Caco-2 (cell line): ENCODE measurements around the gene HNMT. TPM values are rescaled to one million over a fixed set of nuclear protein-coding genes. Genes with fewer than 3 reads are reported as not detected.

Experiments used
- BruUV-seq: library from RNA; stranded (reverse); fragments of 400-500 nt; replicated peaks from 2 replicates; lab custom pipeline; 2021; lab: Mats Ljungman, UMichigan
- CTCF ChIA-PET: fragments of 300-600 bp; sonication (Branson Sonifier 250); formaldehyde crosslinking; loops from one replicate; lab custom pipeline; 2022; ENCODE audit warnings: antibody characterized with exemption; lab: Charles Lee
- POLR2A ChIA-PET: fragments of 300-600 bp; sonication (Branson Sonifier 250); formaldehyde crosslinking; loops from one replicate; lab custom pipeline; 2022; ENCODE audit warnings: antibody characterized with exemption; lab: Charles Lee
- DNase-seq, 2 experiments: peaks; one replicate each; pipeline versions ENCODE4 v3.0.0 to v3.0.0-alpha.2; 2020 to 2022
- H3K27me3 ChIP-seq: replicated peaks from 2 replicates; pipeline ENCODE4 v1.6.0; 2011; ENCODE audit warnings: low read length; ENCODE audit not compliant: control insufficient read depth, insufficient read depth
- H3K36me3 ChIP-seq: 2 replicates; pipeline ENCODE4 v1.5.1; 2011; ENCODE audit warnings: low read length; ENCODE audit not compliant: control insufficient read depth, insufficient read depth
- H3K4me1 ChIP-seq: fragments of 250-450 bp; sonication (Bioruptor Pico); 2 replicates; pipeline ENCODE4 v1.5.1; 2020; ENCODE audit warnings: mild to moderate bottlenecking
- H3K4me3 ChIP-seq: 2 replicates; pipeline ENCODE4 v1.5.1; 2011; ENCODE audit warnings: low read depth, mild to moderate bottlenecking, control low read depth, low read length
- H3K9me3 ChIP-seq: fragments of 250-450 bp; sonication (Bioruptor Pico); 2 replicates; pipeline ENCODE4 v1.5.1; 2020; ENCODE audit warnings: mild to moderate bottlenecking, moderate library complexity
- H3K27ac Mint-ChIP-seq: one replicate; pipeline ENCODE4 v1.8.0; 2022; ENCODE audit warnings: mixed read lengths; ENCODE audit not compliant: unreplicated experiment
- H3K27me3 Mint-ChIP-seq: one replicate; pipeline ENCODE4 v1.8.0; 2022; ENCODE audit warnings: mixed read lengths; ENCODE audit not compliant: insufficient read depth, unreplicated experiment
- H3K36me3 Mint-ChIP-seq: one replicate; pipeline ENCODE4 v1.8.0; 2022; ENCODE audit warnings: mild to moderate bottlenecking, mixed read lengths; ENCODE audit not compliant: insufficient read depth, unreplicated experiment
- H3K4me1 Mint-ChIP-seq: one replicate; pipeline ENCODE4 v1.8.0; 2022; ENCODE audit warnings: low read depth, mixed read lengths; ENCODE audit not compliant: unreplicated experiment
- H3K4me3 Mint-ChIP-seq: one replicate; pipeline ENCODE4 v1.8.0; 2022; ENCODE audit warnings: mild to moderate bottlenecking, moderate library complexity, mixed read lengths; ENCODE audit not compliant: unreplicated experiment
- H3K9me3 Mint-ChIP-seq: one replicate; pipeline ENCODE4 v1.8.0; 2022; ENCODE audit warnings: mixed read lengths; ENCODE audit not compliant: unreplicated experiment
- intact Hi-C: fragments of 100-400 bp; cut with micrococcal nuclease; formaldehyde crosslinking; loops from one replicate; pipeline ENCODE4 v1.10.0; 2022; ENCODE audit not compliant: unreplicated experiment
- total RNA-seq: library from RNA; stranded (reverse); gene quantifications from 2 replicates; pipeline ENCODE4 v1.2.3, GENCODE V29; 2022
- TF ChIP-seq, protein P1 (sequence below), 2 experiments: fragments of 200-600 bp in 1 of 2; IDR thresholded peaks; 1 replicate in 1 of 2; 2 replicates in 1 of 2; pipeline versions ENCODE4 v1.5.1 to v1.8.0; 2011 to 2022; ENCODE audit warnings: antibody characterized with exemption in 1 of 2, control low read depth in 1 of 2, inconsistent platforms in 1 of 2, low read depth in 1 of 2, low read length in 1 of 2, mild to moderate bottlenecking in 1 of 2, moderate library complexity in 1 of 2; ENCODE audit not compliant: insufficient read depth in 1 of 2, severe bottlenecking in 1 of 2, unreplicated experiment in 1 of 2

The HNMT gene
- total RNA-seq, 1 experiment from 2014 or later: 42.8 TPM

DNA sequence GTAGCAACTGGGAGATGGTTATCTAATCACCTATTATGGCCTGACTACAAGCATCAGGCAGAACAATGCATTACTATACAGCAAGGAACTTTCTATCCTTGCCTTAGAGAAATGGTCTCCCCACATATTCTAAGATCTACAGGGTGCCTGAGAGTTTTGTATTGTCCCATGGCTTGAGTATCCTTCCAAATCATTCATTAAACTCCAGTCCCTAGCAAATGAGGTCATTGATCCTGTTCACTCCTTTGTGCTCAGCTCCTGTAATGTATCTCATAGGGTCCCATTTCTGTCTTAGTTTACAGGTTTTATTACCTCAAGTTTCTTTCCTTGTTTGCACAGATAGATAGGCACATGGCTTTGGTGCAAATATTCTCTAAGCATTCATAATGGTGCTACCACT is 9.0 kb downstream of the HNMT start:
- TF ChIP-seq, protein P1, sequence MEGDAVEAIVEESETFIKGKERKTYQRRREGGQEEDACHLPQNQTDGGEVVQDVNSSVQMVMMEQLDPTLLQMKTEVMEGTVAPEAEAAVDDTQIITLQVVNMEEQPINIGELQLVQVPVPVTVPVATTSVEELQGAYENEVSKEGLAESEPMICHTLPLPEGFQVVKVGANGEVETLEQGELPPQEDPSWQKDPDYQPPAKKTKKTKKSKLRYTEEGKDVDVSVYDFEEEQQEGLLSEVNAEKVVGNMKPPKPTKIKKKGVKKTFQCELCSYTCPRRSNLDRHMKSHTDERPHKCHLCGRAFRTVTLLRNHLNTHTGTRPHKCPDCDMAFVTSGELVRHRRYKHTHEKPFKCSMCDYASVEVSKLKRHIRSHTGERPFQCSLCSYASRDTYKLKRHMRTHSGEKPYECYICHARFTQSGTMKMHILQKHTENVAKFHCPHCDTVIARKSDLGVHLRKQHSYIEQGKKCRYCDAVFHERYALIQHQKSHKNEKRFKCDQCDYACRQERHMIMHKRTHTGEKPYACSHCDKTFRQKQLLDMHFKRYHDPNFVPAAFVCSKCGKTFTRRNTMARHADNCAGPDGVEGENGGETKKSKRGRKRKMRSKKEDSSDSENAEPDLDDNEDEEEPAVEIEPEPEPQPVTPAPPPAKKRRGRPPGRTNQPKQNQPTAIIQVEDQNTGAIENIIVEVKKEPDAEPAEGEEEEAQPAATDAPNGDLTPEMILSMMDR (IDR thresholded peaks at IDR 0.05; ENCODE audit: insufficient read depth in 1 of 2, low read depth in 1 of 2, low read length in 1 of 2, severe bottlenecking in 1 of 2, unreplicated experiment in 1 of 2): no peak
- peaks cover 30% of the 10 kb centered on the region for H3K36me3 Mint-ChIP-seq
- Histone ChIP-seq H3K9me3 (no peaks in the 10 kb centered on the region), H3K36me3 (peaks cover 1% of the 10 kb centered on the region), H3K4me3 (no peak overlapping the region), H3K4me1 (peaks cover 65% of the 10 kb centered on the region), H3K27me3 (no peaks in the 10 kb centered on the region)
- no peak overlapping the region for H3K4me3 Mint-ChIP-seq
- POLR2A ChIA-PET: interaction anchor here (0.5 to 1.0 kb wide), 4 partner anchors 9 to 732 kb away, joined by 3 to 5 read pairs (median 4); partner anchors contain the start of gene HNMT
- H3K27ac Mint-ChIP-seq: peak overlapping the region; percentile 49
- H3K9me3 Mint-ChIP-seq: no peaks in the 10 kb centered on the region
- BruUV-seq: no TSS peak
- H3K27me3 Mint-ChIP-seq: no peaks in the 10 kb centered on the region
- intact Hi-C loops: no loop called here
- CTCF ChIA-PET: no interaction called here
- DNase-seq: no peak
- peaks cover 41% of the 10 kb centered on the region for H3K4me1 Mint-ChIP-seq

DNA sequence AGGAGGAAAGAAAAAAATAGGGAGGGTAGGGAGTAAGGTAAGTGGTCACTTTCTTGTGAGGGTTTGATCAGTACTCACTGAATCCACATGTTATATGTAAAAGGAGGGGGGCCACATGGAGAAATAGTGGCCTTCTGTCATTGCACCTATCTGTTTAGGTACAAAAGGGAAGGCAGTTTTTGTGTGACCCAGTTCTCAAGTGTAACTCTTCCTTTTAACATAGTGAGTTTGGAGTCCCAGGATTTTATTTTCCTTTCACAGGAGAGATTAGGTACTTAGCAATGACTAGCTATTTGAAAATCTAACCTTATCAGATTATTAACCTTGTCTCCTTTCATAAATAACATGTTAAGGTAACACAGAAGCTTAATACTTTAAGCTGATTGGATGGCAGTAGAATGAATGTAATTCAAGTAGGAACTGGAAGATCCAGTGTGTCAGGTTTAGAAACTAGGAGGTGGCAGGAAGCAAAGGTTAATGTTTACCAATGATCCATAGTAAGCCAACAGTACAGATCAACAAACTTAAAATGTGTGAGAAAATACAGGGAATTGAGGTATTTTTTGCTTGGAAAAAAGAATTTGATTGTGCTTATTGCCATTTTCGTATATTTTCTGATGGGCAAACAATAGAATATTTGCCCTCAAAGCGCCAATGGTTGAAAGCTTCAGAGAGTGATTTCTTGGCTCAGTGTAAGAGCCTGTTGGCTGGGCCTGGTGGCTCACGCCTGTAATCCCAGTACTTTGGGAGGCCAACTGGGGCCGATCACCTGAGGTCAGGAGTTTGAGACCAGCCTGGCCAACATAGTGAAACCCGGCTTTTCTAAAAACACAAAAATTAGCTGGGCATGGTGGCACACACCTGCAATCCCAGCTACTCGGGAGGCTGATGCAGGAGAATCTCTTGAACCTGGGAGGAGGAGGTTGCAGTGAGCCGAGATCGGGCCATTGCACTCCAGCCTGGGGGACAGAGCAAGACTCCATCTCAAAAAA is 11.3 kb downstream of the HNMT start:
- Mint-ChIP-seq H3K36me3 (peaks cover 17% of the 10 kb centered on the region), H3K27me3 (no peaks in the 10 kb centered on the region), H3K27ac (peak overlapping the region; percentile 57), H3K4me3 (peak overlapping the region; percentile 25), H3K9me3 (no peaks in the 10 kb centered on the region), H3K4me1 (peaks cover 27% of the 10 kb centered on the region)
- intact Hi-C loops: loop anchor here (1.0 kb wide), 2 partner anchors 11 to 46 kb away; partner anchors contain the start of gene HNMT
- POLR2A ChIA-PET: interaction anchor here (0.9 to 1.1 kb wide), 2 partner anchors 11 to 97 kb away, joined by 3 to 18 read pairs; partner anchors contain the start of gene HNMT
- no peaks in the 10 kb centered on the region for H3K27me3 ChIP-seq
- H3K4me3 ChIP-seq: no peak overlapping the region
- no peaks in the 10 kb centered on the region for H3K9me3 ChIP-seq
- CTCF ChIA-PET: interaction anchor here (1.1 kb wide), 1 partner anchor 11 kb away, joined by 10 read pairs; the partner anchor contains the start of gene HNMT
- TF ChIP-seq, protein P1 (IDR thresholded peaks at IDR 0.05; ENCODE audit: insufficient read depth in 1 of 2, low read depth in 1 of 2, low read length in 1 of 2, severe bottlenecking in 1 of 2, unreplicated experiment in 1 of 2): no peak
- H3K4me1 ChIP-seq: peaks cover 49% of the 10 kb centered on the region
- no TSS peak for BruUV-seq
- H3K36me3 ChIP-seq: peaks cover 1% of the 10 kb centered on the region
- DNase-seq: peak in 1 of 2 experiments; percentile 76

DNA sequence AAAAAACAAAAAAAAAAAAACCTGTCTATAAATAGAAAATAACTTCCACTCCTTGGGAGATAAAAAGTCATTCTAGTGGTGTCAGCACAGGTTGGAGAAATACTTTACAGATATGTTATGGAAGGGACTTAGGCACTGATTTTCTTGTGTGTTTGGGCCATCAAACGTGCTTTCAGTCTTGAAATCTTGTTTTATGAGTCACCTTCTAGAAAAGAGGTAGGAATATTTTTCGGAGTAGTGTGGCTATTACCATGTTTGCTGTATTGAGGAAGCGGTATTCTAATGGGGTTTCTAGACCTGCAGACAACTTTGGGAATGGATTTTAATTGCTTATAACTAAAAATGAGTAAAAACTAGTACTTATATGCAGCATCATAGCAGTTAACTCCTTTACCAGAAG is 12.0 kb downstream of the HNMT start:
- Mint-ChIP-seq H3K36me3 (peaks cover 13% of the 10 kb centered on the region), H3K9me3 (no peaks in the 10 kb centered on the region), H3K27ac (peak overlapping the region; percentile 57), H3K4me3 (no peak overlapping the region), H3K27me3 (no peaks in the 10 kb centered on the region), H3K4me1 (peaks cover 27% of the 10 kb centered on the region)
- POLR2A ChIA-PET: no interaction called here
- intact Hi-C loops: no loop called here
- no peak overlapping the region for H3K4me3 ChIP-seq
- DNase-seq: no peak
- CTCF ChIA-PET: interaction anchor here (0.6 kb wide), 1 partner anchor 8 kb away, joined by 3 read pairs; no protein-coding TSS in a partner anchor
- H3K9me3 ChIP-seq: no peaks in the 10 kb centered on the region
- H3K4me1 ChIP-seq: peaks cover 49% of the 10 kb centered on the region
- TF ChIP-seq, protein P1 (IDR thresholded peaks at IDR 0.05; ENCODE audit: insufficient read depth in 1 of 2, low read depth in 1 of 2, low read length in 1 of 2, severe bottlenecking in 1 of 2, unreplicated experiment in 1 of 2): no peak
- peaks cover 1% of the 10 kb centered on the region for H3K36me3 ChIP-seq
- no peaks in the 10 kb centered on the region for H3K27me3 ChIP-seq
- no TSS peak for BruUV-seq
